Measurements from ENCODE around the gene CCDC6.

- TF ChIP-seq, protein P1, sequence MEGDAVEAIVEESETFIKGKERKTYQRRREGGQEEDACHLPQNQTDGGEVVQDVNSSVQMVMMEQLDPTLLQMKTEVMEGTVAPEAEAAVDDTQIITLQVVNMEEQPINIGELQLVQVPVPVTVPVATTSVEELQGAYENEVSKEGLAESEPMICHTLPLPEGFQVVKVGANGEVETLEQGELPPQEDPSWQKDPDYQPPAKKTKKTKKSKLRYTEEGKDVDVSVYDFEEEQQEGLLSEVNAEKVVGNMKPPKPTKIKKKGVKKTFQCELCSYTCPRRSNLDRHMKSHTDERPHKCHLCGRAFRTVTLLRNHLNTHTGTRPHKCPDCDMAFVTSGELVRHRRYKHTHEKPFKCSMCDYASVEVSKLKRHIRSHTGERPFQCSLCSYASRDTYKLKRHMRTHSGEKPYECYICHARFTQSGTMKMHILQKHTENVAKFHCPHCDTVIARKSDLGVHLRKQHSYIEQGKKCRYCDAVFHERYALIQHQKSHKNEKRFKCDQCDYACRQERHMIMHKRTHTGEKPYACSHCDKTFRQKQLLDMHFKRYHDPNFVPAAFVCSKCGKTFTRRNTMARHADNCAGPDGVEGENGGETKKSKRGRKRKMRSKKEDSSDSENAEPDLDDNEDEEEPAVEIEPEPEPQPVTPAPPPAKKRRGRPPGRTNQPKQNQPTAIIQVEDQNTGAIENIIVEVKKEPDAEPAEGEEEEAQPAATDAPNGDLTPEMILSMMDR (IDR thresholded peaks at IDR 0.05), result no peak
- no peak for TF ChIP-seq POLR2A (IDR thresholded peaks at IDR 0.05)
Measured at GRCh38 chr10:59807629-59808620, 98.4 kb downstream of the CCDC6 start.
